Astrocyte of the cerebellum (primary cell): ENCODE data around the gene GABRB2.

Experiments used
- DNase-seq: peaks from one replicate; pipeline ENCODE4 v3.0.0-alpha.2; 2011; ENCODE audit warnings: low read depth
- H3K4me3 ChIP-seq: 2 replicates; pipeline ENCODE4 v1.5.1; 2011; ENCODE audit warnings: mild to moderate bottlenecking, low read depth, low read length, moderate library complexity
- CTCF ChIP-seq: IDR thresholded peaks from 2 replicates; pipeline ENCODE4 v1.5.1; 2012; ENCODE audit warnings: low read length, low read depth, moderate library complexity, mild to moderate bottlenecking; ENCODE audit errors: missing control alignments
- in situ Hi-C: cut with HindIII; loops from 2 replicates; pipeline ENCODE4 v1.10.0; 2017; ENCODE audit warnings: low sequenced_read_pairs

Gene GABRB2

GRCh38 chr5:161277011-161277410, 269.5 kb downstream of the GABRB2 start:
- no peak overlapping the region for H3K4me3 ChIP-seq
- DNase-seq, result no peak
- TF ChIP-seq CTCF, result no peak
- in situ Hi-C loops, result no loop called here

DNA sequence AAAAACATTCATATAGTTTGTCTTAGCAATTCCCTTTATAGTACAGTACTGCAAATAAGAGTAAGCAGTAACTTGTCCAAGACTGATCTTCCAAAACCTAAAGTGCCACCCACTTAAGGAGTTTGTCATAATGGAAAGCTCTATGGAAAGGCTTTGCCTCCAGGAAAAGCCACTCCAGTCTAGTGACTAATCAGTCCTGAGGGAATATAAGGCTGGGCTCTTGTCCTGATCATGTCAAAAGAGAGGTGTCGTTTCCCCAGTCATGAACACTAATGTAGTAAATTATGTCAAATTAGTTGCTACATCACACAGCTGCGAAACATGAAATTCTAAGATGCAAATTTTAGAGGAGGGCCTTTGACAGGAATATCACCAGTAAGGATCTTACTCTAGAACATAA, 271.6 kb downstream of the GABRB2 start:
- DNase-seq, result no peak
- TF ChIP-seq CTCF, result no peak
- in situ Hi-C loops, result no loop called here
- no peak overlapping the region for H3K4me3 ChIP-seq

- no peak overlapping the region for H3K4me3 ChIP-seq
Observed at GRCh38 chr5:161273410-161273809, 273.1 kb downstream of the GABRB2 start.

GRCh38 chr5:161271816-161272215, 274.7 kb downstream of the GABRB2 start:
- no peak overlapping the region for H3K4me3 ChIP-seq
- DNase-seq, result no peak
- in situ Hi-C loops, result no loop called here
- TF ChIP-seq CTCF, result no peak

More at GRCh38 chr5:161273410-161273809, 273.1 kb downstream of the GABRB2 start:
- DNase-seq, result no peak
- in situ Hi-C loops, result no loop called here
- TF ChIP-seq CTCF, result no peak

DNA sequence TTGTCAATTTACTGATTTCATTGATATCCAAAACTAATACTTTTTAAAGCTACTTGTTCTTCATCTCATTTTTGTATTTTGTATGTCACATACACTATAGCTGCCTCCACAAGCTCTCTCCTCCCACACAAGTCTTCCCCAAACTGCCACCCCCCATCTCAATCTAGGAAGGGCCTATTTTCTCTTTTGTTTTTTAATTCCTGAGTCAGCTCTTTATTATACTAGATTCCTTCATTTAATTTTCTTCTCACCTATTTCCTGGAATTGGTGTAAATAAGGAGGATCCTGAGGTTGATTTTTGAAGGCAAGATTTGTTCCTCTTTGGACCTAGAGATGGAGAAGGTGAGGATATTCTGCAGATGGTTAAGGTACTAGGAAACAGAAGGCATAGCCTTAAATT, 277.4 kb downstream of the GABRB2 start:
- in situ Hi-C loops, result no loop called here
- no peak for TF ChIP-seq CTCF
- no peak for DNase-seq
- H3K4me3 ChIP-seq, result no peak overlapping the region

DNA sequence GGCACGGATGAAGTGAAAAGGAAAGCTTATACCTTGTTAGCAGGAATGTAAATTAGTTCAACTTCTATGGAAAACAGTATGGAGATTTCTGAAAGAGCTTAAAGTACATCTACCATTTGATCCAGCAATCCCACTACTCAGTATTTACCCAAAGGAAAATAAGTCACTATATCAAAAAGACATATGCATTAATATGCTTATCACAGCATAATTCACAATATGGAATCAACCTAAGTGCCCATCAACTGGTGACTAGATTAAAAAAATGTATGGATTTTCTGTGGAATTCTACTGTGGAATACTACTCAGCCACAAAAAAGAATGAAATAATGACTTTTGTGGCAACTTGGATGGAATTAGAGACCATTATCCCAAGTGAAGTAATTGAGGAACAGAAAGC, 279.6 kb downstream of the GABRB2 start:
- in situ Hi-C loops, result no loop called here
- DNase-seq, result no peak
- H3K4me3 ChIP-seq, result no peak overlapping the region
- TF ChIP-seq CTCF, result no peak

DNA sequence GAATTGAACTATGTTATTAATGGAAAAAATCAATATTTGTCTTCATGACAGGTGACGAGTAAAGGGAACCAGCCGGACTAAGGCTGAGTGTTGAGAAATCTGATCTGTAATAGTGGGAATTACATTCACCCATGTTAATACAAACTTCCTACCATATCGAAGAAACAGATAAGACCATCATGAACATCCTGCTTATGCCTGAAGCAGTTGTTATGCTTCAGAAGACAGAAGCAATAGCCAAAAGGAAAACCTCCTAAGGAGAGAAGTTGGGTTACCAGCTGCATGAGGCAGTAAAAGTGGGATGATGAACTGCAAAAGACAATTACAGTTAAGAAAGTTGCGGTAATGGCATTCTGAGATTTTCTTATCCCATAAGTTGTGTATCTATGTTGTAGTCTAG, 281.5 kb downstream of the GABRB2 start:
- no peak for DNase-seq
- TF ChIP-seq CTCF, result no peak
- in situ Hi-C loops, result no loop called here
- H3K4me3 ChIP-seq, result no peak overlapping the region
